ENCODE data around the gene SOX8.

DNA sequence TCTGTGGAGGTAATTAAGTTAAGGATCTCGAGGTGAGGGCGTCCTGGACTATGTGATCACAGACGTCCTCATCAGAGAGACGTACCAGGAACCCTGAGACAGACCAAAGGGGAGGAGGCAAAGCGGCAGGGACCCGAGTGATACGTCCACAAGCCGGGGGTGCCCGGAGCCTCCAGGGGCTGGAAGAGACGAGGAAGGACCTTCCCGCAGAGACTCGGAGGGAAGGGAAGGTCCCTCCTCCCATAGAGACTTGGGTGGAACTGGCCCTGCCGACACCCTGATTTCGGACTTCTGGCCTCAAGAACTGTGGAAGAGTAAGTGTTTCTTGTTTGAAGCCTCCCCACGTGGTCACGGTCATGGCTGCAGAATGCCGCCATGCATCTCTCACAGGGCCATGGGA, 41.6 kb upstream of the SOX8 start:
- TF ChIP-seq, protein P1, sequence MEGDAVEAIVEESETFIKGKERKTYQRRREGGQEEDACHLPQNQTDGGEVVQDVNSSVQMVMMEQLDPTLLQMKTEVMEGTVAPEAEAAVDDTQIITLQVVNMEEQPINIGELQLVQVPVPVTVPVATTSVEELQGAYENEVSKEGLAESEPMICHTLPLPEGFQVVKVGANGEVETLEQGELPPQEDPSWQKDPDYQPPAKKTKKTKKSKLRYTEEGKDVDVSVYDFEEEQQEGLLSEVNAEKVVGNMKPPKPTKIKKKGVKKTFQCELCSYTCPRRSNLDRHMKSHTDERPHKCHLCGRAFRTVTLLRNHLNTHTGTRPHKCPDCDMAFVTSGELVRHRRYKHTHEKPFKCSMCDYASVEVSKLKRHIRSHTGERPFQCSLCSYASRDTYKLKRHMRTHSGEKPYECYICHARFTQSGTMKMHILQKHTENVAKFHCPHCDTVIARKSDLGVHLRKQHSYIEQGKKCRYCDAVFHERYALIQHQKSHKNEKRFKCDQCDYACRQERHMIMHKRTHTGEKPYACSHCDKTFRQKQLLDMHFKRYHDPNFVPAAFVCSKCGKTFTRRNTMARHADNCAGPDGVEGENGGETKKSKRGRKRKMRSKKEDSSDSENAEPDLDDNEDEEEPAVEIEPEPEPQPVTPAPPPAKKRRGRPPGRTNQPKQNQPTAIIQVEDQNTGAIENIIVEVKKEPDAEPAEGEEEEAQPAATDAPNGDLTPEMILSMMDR (IDR thresholded peaks at IDR 0.05; ENCODE audit: insufficient read depth, low read depth, low read length) = no peak
- no peak for TF ChIP-seq EZH2 (IDR thresholded peaks at IDR 0.05; ENCODE audit: insufficient read depth, low read length)
